HEK293T (cell line): Measurements from ENCODE around the gene SYPL2.

Source experiments
- CTCF ChIA-PET: fragments of 350-600 bp; formaldehyde crosslinking; extraction: SDS; loops from one replicate; lab custom pipeline; 2021; ENCODE audit warnings: antibody characterized with exemption, inconsistent platforms; lab: Yijun Ruan, JAX
- POLR2A ChIA-PET: fragments of 350-600 bp; formaldehyde crosslinking; extraction: SDS; loops from one replicate; lab custom pipeline; 2020; ENCODE audit warnings: antibody characterized with exemption, inconsistent platforms; lab: Yijun Ruan, JAX
- DNase-seq: peaks from one replicate; pipeline ENCODE4 v3.0.0; 2012; ENCODE audit warnings: mixed read lengths; ENCODE audit errors: extremely low spot score
- ARNT ChIP-seq: fragments of 450-650 bp; IDR thresholded peaks from 2 replicates; pipeline ENCODE4 v1.6.1; 2017; ENCODE audit warnings: mild to moderate bottlenecking
- BHLHE40 ChIP-seq: fragments of 450-650 bp; IDR thresholded peaks from 2 replicates; pipeline ENCODE4 v1.6.1; 2016; ENCODE audit warnings: mild to moderate bottlenecking, moderate library complexity, borderline replicate concordance
- CTBP1 ChIP-seq: fragments of 450-650 bp; IDR thresholded peaks from 2 replicates; pipeline ENCODE4 v1.6.1; 2016; ENCODE audit warnings: borderline replicate concordance
- ELF4 ChIP-seq: fragments of 450-650 bp; IDR thresholded peaks from 2 replicates; pipeline ENCODE4 v1.6.1; 2017; ENCODE audit warnings: antibody characterized with exemption
- FOXA1 ChIP-seq: fragments of 450-650 bp; IDR thresholded peaks from 2 replicates; pipeline ENCODE4 v1.6.1; 2016; ENCODE audit warnings: mild to moderate bottlenecking
- FOXK2 ChIP-seq: fragments of 450-650 bp; IDR thresholded peaks from 2 replicates; pipeline ENCODE4 v1.6.1; 2016; ENCODE audit warnings: mild to moderate bottlenecking
- FOXM1 ChIP-seq: fragments of 450-650 bp; IDR thresholded peaks from 2 replicates; pipeline ENCODE4 v1.6.1; 2017; ENCODE audit warnings: mild to moderate bottlenecking, borderline replicate concordance
- HDGF ChIP-seq: fragments of 450-650 bp; IDR thresholded peaks from 2 replicates; pipeline ENCODE4 v1.6.1; 2017; ENCODE audit warnings: antibody characterized with exemption, borderline replicate concordance
- L3MBTL2 ChIP-seq: fragments of 450-650 bp; conservative IDR thresholded peaks from 2 replicates; pipeline ENCODE4 v1.6.1; 2016; ENCODE audit warnings: mild to moderate bottlenecking
- LEF1 ChIP-seq: fragments of 450-650 bp; IDR thresholded peaks from 2 replicates; pipeline ENCODE4 v1.6.1; 2017; ENCODE audit warnings: mild to moderate bottlenecking, borderline replicate concordance
- NFRKB ChIP-seq: fragments of 450-650 bp; IDR thresholded peaks from 2 replicates; pipeline ENCODE4 v1.6.1; 2016; ENCODE audit warnings: mild to moderate bottlenecking, moderate library complexity
- SP1 ChIP-seq: fragments of 450-650 bp; IDR thresholded peaks from 2 replicates; pipeline ENCODE4 v1.6.1; 2017
- SUZ12 ChIP-seq: fragments of 450-650 bp; IDR thresholded peaks from 2 replicates; pipeline ENCODE4 v1.6.1; 2016; ENCODE audit warnings: mild to moderate bottlenecking
- TARDBP ChIP-seq: fragments of 450-650 bp; IDR thresholded peaks from 2 replicates; pipeline ENCODE4 v1.6.1; 2016
- ZNF384 ChIP-seq: fragments of 450-650 bp; IDR thresholded peaks from 2 replicates; pipeline ENCODE4 v1.6.1; 2016
- TF ChIP-seq, protein P1 (sequence below): fragments of 450-650 bp; IDR thresholded peaks from 2 replicates; pipeline ENCODE4 v1.6.1; 2016

The SYPL2 gene

DNA sequence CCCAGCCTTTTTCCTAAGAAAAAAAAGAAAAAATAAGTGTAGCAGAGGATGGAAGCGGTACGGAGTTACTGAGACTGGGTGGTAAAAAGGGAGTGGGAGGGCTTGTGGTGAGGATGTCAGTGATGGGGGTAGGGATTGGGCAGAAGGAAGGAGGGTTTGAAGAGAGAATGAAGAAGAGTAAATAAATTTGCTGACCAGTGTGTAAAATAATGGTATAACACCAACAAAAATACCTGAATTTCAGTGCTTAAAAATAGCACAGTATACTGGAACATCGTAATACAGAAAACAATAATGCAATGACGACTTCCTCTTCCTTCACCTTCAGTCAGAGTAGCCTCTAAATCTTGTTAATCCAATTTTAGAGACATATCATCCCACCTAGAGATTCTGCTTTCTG, 18.8 kb upstream of the SYPL2 start:
- TF ChIP-seq, protein P1, sequence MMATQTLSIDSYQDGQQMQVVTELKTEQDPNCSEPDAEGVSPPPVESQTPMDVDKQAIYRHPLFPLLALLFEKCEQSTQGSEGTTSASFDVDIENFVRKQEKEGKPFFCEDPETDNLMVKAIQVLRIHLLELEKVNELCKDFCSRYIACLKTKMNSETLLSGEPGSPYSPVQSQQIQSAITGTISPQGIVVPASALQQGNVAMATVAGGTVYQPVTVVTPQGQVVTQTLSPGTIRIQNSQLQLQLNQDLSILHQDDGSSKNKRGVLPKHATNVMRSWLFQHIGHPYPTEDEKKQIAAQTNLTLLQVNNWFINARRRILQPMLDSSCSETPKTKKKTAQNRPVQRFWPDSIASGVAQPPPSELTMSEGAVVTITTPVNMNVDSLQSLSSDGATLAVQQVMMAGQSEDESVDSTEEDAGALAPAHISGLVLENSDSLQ = no peak
- TF ChIP-seq FOXM1 = no peak
- no peak for TF ChIP-seq BHLHE40
- no peak for TF ChIP-seq SP1
- TF ChIP-seq ZNF384 = no peak
- no peak for TF ChIP-seq ELF4
- no peak for TF ChIP-seq TARDBP
- TF ChIP-seq FOXA1 = no peak
- no peak for TF ChIP-seq LEF1
- no peak for TF ChIP-seq CTBP1
- no peak for TF ChIP-seq SUZ12
- no peak for TF ChIP-seq L3MBTL2
- TF ChIP-seq FOXK2 = no peak
- no peak for TF ChIP-seq HDGF
- no peak for TF ChIP-seq ARNT
- TF ChIP-seq NFRKB = no peak
- POLR2A ChIA-PET = no interaction called here
- CTCF ChIA-PET = interaction anchor here (0.7 kb wide), 1 partner anchor 469 kb away, joined by 5 read pairs; no protein-coding TSS in a partner anchor
- DNase-seq = no peak

DNA sequence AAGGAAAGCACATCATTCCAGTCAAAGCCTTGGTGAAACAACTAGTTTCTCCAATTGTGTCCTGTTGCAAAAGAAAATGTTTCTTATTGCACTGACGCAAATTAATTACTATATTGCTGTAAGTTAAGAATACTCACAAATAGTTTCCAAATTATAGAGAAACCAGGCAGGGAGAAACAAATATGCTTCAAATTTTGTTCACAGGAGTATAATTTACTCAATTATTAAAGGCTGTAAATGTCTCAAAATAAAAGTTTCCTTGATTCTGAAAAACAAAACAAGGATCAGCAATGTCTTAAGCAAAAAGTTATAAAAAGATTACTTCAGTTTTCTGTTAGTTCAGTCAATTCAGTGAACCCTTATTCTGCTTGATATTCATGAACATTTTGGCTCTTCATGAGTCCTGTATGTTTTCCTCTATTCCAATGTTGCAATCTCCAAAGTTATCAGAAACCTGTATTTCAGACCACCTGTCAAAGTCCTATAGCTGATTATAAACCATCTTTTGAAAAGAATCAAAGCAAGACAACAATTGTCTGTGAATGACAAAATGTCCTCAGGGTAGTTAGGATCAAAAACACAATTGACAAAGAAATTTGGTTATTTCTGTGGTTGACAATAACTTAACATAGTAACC, 11.7 kb upstream of the SYPL2 start:
- ChIA-PET CTCF (no interaction called here), POLR2A (no interaction called here)
- TF ChIP-seq FOXK2 = no peak
- no peak for TF ChIP-seq TARDBP
- TF ChIP-seq, protein P1 = no peak
- no peak for TF ChIP-seq BHLHE40
- TF ChIP-seq ZNF384 = no peak
- no peak for TF ChIP-seq LEF1
- no peak for TF ChIP-seq FOXA1
- no peak for TF ChIP-seq NFRKB
- no peak for TF ChIP-seq ARNT
- TF ChIP-seq SP1 = no peak
- no peak for TF ChIP-seq CTBP1
- TF ChIP-seq L3MBTL2 = no peak
- no peak for TF ChIP-seq HDGF
- no peak for TF ChIP-seq FOXM1
- no peak for TF ChIP-seq ELF4
- no peak for TF ChIP-seq SUZ12
- no peak for DNase-seq

DNA sequence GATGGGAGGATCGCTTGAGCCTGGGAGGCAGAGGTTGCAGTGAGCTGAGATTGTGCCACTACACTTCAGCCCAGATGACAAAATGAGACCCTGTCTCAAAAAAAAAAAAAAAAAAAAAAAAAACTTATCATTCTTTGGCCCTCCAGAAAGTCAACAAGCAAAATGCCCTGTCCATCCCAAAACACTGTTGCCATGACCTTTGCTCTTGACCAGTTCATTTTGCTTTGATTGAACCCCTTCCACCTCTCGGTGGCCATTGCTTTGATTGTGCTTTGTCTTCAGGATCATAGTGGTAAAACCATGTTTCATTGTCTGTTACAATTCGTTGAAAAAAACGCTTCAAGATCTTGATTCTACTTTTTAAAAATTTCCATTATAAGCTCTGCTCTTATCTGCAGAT, 8.5 kb upstream of the SYPL2 start:
- CTCF ChIA-PET = no interaction called here
- TF ChIP-seq FOXA1 (no peak), BHLHE40 (no peak), SUZ12 (no peak), FOXM1 (no peak), ARNT (no peak), TARDBP (no peak), SP1 (no peak), CTBP1 (no peak)
- TF ChIP-seq, protein P1 = no peak
- no peak for DNase-seq
- POLR2A ChIA-PET = no interaction called here

DNA sequence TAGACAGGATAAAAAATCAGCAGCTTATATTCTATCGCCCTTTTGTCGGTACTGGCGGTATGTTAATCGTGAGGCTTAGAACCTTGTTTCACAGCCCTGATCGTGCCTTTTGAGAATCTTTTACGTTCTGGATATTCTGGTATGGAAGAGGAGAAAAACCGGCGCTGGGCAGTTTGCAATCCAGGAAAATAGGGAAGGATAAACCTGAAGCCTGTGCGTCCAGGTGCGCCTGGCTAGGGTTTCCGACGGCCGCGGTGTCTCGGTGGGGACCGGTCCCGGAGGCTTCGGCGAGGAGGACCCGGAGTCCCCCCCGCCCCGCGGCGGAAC, 258 bp upstream of the SYPL2 start:
- ChIA-PET CTCF (interaction anchor here (0.5 to 1.4 kb wide), 3 partner anchors 25 to 581 kb away, joined by 3 to 4 read pairs (median 3); no protein-coding TSS in a partner anchor), POLR2A (no interaction called here)
- no peak for DNase-seq
- TF ChIP-seq L3MBTL2 = peak; percentile 33; the same call in 1 of the 2 replicates
- no peak for TF ChIP-seq BHLHE40

DNA sequence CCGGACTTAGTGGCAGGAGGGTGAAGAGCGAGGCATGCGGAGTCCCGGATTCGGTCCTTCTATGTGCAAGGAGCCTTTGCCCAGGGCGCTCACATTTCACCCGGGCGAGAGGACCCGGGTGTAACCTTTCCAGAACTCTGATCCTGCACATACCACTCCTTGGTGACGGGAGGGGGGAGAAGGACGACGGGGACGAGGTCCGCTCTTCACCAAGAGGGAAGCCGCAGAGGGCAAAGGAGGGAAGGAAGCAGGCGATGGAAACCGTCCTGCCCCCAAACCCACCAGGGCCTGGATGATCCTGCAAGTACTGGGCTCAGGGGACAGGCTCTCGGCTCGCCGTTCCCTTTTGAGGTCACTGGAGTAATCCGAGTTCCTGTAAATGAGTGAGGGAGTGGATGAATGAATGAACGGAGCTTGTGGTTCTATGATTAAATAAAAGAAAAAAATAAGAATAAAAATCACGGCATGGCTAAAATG, 993 bp downstream of the SYPL2 start:
- peak; percentile 14 for DNase-seq
- ChIA-PET CTCF (no interaction called here), POLR2A (no interaction called here)
- TF ChIP-seq HDGF = no peak
- no peak for TF ChIP-seq ELF4
- TF ChIP-seq BHLHE40 = no peak
- no peak for TF ChIP-seq CTBP1
- TF ChIP-seq TARDBP = no peak
- no peak for TF ChIP-seq FOXA1
- TF ChIP-seq SP1 = no peak
- no peak for TF ChIP-seq SUZ12
- no peak for TF ChIP-seq ARNT
- no peak for TF ChIP-seq ZNF384
- TF ChIP-seq, protein P1 = no peak
- TF ChIP-seq LEF1 = no peak
- TF ChIP-seq NFRKB = no peak
- TF ChIP-seq FOXK2 = no peak
- no peak for TF ChIP-seq L3MBTL2
